Stimulated activated CD4-positive, alpha-beta T cell treated with anti-CD3 and anti-CD28 coated beads, Interleukin-1b, Interleukin-23, amount 100 ng/mL, for 4 hours (primary cell): Measurements from ENCODE around the gene NKAIN4.
A peak's percentile ranks its signal among the peaks of the same experiment; 100 is the strongest.

Experiments used
- DNase-seq, 2 donors: peaks; one replicate each; pipeline ENCODE4 v3.0.0-alpha.2; 2020; ENCODE audit warnings: low read depth in 2 of 2

NKAIN4 gene

DNA sequence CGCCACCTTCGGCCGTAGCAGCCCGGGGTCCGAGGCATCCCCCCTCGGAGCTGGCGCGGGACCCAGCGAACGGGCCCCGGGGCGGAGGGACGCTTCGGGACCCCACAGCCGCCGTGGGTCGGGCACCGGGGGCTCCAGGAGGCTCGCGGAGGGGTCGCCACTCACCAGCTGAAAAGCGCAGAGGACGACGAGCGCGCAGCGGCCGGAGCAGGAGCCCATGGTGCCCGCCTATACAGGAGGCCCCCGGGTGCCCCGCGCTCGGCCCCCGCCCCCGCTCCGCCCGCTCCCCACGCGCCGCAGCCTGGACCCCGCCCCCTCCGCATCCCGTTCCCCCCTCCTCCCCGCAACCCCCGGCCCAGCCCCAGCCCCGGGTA lies at the start of gene NKAIN4:
Gene NKAIN4 (minus strand): TSS at position 232 of the 374 bp plus-strand sequence. CDS start 13 bp downstream, at position 219.
- no peak for DNase-seq

DNA sequence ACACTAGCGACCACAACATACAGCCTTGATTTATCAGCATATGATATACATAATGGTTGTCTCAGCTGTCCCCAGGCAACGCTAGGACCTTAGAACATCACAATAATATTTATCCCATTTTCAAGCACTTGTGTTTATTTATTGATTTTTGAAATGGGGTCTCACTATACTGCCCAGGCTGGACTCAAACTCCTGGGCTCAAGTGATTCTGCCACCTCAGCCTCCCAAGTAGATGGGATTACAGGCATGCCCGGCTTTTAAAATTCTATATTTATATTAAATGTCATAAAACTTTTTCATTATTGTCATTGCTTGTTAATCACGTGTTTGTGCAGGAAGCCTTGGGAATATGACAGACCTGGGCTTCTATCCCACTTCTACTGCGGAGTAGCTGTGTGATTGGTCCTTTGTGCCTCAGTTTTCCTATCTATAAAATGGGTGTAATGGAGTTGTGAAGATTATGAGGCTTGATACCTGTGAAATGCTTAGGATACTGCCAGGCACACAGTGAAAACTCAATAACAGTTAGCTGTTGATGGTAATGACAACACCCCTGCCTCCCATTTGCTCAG lies 48.9 kb upstream of the NKAIN4 start:
- DNase-seq, result no peak

DNA sequence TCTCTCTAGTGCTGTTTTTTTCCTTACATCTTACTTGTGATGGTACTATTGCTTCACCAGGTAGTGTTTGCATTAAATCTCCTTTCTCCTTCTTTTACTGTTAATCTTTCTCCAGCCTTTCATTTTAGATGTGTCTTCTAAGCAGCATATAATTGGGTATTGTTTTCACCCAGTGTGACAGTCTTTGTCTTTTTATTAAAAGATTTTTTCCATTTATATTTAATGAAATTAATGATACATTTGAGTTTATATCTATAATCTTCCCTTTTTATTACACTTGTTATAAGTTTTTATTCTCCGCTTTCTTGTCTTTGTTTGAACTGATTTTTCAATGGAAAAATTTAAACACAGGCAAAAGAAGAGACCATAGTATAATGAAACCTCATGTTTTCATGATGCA lies 47.4 kb upstream of the NKAIN4 start:
- DNase-seq, result no peak

DNA sequence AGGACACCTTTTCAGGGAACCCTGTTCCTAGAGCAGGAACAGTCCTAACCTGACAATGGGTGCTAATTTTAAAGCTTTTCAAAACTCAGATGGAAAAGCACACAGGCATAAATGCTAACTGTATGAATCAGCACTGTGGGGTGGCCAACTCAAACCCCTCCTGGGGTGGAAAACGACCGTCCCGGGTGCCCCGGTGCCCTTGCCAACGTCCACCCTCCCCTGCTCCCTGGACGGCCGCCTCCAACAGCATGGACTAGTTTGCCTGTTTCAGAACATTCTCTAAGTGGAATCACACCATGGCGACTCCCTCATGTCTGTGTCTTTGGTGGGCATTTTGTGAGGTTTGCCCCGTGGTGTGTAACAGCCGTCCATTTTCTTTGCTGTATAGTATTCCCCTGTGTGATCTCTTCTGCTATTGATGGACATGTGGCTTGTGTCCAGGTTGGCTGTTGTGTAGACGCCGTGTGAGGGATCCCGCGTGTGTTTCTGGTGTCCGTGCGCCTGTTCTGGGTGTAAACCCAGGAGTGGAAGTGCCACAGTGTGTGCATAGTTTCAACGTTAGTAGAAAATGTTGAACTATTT lies 44.6 kb upstream of the NKAIN4 start:
- DNase-seq, result no peak

DNA sequence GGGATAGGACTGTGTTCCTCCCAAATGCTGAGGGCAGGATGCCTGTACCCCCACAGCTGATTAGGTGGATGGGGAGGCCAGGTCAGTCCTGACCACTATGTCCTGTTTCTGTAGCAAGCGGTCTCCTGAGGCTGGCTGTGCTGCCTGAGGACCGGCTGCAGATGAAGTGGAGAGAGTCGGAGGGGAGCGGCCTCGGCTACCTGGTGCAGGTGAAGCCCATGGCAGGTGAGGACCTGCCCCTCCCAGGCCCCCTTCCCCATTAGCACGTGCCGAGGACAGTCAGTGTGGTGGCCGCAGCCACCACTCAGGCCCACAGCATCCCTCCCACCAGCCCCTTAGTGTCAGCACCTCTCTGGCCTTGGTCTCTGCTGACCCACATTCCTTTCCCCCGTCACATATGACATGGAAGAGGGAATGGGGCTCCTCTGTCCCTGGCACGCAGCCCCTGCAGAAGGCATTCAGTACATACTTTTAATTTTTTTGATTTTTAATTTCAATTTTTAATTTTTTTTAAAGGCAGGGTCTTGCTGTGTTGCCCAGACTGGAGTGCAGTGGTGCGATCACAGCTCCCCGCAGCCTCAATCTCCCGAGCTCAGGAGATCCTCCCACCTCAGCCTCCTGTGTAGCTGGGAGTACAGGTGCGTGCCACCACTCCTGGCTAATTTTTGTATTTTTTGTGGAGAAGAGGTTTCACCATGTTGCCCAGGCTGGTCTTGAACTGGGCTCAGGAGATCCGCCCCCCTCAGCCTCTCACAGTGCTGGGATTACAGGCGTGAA lies 43.7 kb upstream of the NKAIN4 start:
- no peak for DNase-seq

DNA sequence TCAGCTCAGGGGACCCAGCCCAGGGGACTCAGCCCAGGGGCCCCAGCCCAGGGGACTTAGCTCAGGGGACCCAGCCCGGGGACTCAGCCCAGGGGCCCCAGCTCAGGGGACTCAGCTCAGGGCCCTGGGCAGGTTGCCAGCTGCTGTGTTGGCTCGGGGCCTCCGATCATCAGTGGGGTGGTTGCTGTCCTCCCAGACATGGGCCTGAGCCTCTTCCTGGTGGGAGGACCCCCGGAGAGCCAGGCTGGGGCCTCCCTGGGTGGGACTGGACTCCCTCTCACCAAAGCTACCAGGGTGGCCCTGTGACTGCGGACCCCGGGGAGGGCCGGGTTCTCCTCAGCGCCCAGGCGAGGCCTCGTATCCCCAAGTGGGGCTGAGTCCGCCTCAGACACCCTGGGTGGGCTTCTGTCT lies 43.1 kb upstream of the NKAIN4 start:
- no peak for DNase-seq

DNA sequence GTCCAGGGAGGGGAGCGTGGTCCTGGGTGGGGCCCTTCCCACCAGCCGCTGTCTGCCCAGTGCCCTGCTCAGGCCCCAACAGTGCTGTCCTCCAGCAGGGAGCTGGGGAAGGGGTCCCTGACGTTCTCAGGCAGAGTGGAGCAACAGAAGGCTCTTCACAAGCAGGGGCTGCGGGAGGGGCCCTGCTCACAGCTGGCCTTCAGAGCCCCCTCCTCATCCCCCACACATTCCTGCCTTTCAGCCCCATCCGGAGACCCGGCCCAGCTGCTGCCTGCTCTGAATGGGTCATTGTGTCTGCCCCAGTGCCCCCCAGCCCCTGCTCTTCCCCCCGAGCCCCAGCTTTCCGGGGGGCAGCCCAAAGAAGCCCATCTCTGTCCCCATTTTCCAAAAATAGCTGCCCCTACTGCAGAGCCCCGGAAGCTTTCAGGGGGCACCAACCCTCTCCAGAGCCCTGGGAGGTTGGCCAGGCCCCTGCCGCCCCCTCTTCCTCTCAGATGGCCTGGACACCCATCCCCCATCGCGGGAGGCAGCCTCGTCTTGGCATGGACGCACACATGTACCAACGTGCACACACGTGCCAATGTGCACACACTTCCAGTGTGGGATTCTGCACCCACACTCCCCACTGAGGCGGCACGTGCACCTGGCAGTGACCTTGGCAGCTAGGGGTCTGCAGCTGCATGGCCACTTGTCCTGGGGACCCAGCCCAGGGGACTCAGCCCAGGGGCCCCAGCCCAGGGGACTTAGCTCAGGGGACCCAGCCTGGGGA lies 42.5 kb upstream of the NKAIN4 start:
- no peak for DNase-seq

DNA sequence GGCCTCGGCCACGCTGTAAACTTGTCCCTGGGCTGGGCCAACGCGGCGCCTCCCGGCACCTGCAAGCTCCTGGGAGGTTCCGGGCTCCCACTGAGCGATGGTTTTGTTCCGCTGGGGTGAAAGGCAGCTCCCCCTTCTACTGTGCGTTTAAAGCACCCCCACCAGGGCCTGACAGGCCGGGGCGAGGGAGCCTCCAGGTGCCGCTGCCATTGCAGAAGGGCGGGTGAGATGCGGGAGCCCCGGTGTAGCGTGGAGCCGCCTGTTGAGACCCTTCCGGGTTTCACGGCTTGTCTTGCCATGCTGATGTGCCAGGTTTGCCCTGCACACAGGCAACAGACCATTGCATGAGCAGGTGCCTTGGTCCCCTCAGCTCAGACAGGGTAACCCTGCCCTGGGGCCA lies 41.6 kb upstream of the NKAIN4 start:
- DNase-seq, result no peak

DNA sequence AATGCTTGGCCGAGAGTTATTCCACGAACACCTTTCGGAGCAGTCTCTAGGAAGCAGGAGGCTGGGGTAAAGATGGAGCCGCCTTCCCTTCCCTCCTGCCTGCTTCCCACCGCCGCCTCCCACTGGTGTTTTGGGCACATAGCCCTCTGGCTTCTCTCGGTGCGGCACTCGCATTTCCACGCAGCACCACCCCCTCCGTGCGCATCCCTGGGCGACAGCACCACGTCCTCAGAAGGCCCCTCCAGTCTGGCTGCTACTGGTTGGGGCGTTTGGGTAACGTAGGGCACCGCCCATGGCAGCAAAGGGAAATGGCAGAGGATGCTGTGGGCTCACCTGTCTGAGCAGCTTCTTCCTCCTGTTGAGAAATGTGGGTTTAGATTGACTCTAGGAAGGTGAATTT lies 41.2 kb upstream of the NKAIN4 start:
- DNase-seq, result no peak

DNA sequence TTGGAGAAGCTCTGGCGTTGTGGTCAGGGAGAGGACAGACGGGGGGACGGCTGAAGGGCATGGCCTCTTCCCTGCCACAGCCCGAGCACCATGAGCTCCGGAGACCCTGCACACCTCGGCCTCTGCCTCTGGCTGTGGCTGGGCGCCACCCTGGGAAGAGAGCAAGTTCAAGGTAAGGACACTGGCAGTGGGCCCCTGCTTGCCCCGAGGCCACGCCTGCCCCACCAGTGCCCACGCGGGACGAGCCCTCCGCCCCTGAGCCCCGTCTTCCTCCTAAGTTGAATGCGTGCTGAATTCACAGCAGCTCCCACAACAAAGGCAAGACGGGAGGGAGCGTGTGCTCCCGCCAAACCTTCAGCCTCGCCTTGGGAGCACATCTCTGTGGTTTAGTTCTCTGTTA lies 40.8 kb upstream of the NKAIN4 start:
- DNase-seq, result no peak

DNA sequence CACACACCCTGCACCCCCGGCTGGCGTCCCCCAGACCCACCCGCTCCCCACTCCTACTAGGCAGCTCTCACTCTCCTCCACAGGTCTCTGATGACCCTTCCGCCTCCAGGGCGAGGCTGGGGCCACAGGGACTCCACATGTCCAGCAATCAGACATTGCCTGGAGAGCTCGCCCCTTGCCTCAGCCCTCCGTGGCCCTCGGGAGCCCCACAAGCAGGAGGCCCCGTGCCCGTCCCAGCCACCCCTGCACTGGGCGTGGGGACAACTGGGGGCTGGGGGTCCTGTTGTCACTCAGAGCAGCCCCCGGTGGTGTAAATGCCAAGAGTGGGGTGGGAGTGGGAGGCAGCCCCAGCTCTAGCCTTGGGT lies 40.3 kb upstream of the NKAIN4 start:
- no peak for DNase-seq

DNA sequence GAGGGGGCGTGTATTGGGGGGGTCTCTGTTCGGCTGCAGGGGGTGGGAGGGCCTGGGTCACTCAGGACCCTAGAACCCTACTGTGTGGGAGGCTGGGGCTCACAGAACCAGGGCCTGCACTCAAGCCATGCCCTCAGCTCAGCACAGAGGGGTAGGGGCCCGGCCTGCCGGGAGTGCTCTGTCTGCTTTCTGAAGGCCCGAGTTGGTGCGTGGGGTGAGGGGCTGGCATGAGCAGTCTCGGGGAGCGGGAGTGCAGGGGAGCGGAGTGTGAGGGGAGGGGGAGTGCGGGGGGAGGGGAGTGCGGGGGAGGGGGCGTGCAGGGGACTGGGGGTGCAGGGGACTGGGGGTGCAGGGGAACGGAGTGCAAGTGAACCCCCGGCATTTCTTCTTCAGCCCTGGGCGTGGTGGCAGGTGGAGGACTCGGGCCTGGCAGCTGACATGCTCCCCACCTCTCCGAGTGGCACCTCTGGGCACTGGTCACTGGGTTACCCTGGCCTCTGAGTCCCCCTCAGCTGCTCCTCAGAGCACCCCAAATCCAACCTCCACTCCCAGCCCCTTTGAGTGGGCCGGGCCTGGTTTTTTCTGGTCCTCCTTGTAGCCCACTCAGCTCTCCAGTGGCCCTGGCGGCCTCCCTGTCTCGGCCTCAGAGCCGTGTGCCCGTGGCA lies 39.7 kb upstream of the NKAIN4 start:
- no peak for DNase-seq

DNA sequence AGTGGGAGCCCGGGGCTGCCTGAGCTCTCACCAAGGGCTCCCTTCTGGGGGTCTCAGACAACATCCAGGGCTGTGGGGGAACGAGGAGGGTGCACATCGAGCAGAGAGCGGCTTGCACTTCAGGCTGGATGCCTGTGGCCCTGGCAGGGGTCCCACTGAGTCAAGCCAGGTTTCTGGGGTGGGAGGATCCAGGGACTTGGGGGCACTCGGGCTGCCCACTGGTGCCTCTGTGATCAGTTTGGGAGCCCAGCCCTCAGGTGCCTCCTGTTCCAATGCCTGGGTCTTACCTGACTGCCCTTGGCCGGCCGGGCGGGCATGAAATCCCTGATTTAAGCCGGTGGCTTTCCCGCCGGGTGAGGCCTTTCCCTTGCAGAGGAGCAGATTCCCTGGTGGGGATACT lies 39.2 kb upstream of the NKAIN4 start:
- no peak for DNase-seq

DNA sequence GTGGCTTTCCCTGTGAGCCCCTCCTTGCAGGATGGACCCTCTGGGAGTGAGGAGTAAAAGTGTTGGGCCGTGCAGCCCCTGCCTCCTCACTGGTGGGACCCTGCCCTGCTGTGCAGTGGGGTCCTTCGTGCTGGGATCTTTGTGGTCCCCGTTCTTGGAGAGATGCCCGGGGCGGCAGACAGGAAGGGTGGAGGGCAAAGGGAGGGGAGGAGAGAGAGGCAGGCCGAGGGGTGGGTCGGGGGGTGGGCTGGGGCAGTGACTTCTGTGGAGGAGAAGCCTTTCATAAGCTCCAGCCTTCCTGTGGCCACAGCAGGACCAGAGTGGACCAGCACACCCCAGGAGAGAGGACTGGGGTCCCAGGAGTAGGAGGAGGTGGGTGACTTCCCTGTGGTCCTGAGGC lies 38.6 kb upstream of the NKAIN4 start, which contains the start of gene COL20A1:
Gene COL20A1 (plus strand): TSS at position 283 of the 400 bp plus-strand sequence. CDS start 1,922 bp downstream, outside the sequence.
- no peak for DNase-seq

DNA sequence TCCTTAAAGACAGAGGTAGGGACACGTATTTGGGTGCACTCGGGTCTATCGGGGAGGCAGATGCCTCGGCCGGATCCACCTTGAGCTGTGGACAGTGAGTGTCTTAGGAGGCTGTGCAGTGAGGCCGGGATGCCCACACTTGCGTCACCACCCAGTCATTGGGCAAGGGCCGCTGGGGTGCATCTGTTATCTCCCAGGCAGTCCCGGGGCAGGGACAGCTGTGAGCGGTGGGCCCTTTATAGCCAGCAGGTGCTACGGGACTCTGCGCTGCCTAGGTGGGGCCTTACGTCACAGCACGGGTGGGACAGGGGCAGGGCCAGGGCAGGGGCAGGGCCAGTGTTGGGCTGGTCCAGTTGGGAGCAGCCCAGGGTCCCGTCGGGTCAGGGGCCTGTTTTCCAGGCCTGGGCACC lies 38.0 kb upstream of the NKAIN4 start:
- no peak for DNase-seq

DNA sequence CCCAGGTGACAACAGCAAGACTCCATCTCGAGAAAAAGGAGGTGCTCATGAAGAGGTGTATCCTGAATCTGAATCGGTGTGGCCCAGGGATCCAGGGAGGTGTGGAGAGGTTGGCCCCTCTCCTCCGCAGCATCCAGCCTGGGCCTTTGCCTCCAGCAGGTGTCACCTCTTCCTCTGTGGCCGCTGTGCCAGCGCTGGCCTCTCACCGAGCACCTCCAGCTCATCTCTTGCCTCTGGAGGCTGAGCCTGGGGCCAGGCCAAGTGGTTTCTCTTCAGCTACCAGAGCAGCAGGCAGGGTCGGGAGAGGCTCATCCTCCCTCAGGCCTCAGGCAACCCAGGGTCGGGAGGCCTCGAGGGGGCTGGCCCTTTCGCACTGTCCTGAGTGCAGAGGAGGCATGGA lies 37.5 kb upstream of the NKAIN4 start:
- DNase-seq, result no peak

DNA sequence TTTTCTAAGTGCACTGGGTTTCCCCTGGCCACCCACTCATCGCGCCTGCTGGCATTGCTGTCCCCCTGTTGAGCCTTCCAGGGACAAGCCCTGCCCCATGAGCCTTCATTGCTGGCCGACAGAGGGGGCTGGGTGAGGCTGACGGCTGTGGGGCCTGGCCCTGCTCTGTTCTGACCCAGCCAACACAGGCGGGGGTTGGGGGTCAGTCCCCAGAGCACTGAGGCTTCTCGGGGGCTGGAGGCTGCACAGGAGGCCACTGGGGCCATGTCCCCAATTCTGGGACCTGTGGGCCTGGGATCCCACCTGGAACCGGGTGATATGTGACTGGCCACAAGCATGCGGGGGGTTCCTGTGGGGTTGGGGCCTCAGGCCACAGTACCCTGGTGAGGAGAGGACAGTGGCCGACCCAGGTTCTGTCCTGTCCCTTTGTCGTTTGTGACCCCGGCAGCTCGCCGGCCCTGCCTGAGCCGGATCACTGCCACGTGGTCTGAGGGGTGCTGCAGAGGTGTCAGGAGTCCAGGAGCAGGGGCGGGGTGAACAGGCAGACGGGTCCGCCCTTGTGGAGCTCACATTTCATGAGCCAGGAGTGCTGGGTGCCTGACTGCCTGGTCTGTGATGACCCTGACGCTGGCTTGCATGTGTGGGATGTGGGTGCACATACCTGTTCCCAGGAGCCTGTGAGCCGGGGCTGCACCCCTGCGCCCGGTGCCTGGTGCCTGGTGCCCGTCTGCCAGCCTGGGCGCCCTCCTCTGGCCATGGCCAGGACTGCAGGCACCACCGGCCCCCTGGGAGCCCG lies 36.6 kb upstream of the NKAIN4 start:
- peak; percentile 54 to 64 for DNase-seq

DNA sequence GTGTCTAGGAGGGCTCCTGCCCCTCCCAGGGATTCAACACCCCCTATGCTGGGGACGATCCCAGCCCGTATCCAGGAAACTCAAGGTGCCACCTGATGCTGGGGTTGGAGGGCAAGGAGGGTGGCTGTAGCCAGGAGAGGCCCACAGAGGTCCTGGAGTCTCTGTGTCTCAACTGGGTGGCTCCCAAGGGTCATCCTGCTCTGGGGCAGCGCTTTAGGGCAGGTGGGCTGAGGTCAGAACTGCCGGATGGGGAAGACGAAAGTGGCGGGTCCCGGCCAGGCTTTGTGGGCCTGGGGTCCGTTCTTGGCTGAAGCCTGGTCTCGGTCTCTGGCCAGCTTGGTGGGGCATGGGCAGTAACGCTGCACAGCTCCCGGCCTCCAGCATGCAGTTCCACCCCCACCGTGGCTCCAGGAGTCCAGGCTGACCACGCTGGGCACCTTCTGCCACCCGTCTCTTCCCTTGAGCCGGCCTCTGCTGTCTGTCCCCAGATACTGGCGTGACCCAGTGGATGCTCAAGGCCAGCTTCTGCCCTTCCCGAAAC lies 35.9 kb upstream of the NKAIN4 start:
- DNase-seq, result no peak

DNA sequence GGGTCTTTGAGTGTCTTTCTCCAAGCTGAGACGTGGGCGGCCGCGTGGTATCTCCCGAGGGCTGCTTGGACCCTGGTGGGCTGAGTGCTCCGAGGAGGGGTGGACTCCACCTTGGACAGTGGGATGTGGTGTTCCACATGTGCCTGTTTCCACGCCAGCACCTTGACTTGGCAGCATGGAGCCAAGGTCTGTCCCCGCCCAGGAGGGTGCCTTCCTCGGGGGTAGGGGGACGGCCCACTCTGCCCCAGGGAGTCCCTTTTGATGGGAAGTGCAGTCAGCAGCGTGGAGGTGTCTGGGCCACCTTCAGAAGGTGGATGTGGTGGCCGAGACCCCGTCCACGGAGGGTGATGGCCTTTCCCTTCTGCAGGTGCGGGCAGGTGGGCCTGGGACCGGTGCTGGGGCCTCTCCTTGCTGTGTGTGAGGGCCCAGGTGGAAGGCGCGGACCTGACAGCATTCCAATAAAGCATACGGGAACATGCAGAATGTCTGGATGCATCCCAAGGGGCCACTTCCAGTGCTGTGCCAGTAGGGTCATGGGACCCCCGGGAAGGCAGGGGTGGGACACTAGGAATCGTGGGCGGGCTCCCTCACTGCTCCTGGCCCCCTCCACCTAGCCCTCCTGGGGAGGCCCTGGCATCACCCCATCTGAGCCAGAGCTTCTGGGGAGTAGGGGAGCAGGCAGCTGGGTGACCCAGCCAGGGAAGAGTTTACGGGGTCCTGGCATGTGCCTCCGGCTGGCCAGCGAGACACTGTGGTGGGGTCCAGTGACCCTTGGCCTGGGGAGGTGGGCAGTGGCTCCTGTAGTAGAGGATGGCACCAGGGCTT lies 35.3 kb upstream of the NKAIN4 start:
- DNase-seq, result no peak
